Activated naive CD8-positive, alpha-beta T cell treated with anti-CD3 and anti-CD28 coated beads, Interleukin-2, amount 50 U/mL, for 16 hours (primary cell): ENCODE data around the gene ATP5ME.
A peak's percentile ranks its signal among the peaks of the same experiment; 100 is the strongest.
"Not testable (repeated sequence)": the region's sequence is repeated elsewhere in the genome, so short reads cannot be mapped to it uniquely, and the experiment has no call there.

Source experiments
- DNase-seq: peaks from one replicate; pipeline ENCODE4 v3.0.0-alpha.2; 2020; ENCODE audit warnings: low read depth, low spot score

Gene ATP5ME

DNA sequence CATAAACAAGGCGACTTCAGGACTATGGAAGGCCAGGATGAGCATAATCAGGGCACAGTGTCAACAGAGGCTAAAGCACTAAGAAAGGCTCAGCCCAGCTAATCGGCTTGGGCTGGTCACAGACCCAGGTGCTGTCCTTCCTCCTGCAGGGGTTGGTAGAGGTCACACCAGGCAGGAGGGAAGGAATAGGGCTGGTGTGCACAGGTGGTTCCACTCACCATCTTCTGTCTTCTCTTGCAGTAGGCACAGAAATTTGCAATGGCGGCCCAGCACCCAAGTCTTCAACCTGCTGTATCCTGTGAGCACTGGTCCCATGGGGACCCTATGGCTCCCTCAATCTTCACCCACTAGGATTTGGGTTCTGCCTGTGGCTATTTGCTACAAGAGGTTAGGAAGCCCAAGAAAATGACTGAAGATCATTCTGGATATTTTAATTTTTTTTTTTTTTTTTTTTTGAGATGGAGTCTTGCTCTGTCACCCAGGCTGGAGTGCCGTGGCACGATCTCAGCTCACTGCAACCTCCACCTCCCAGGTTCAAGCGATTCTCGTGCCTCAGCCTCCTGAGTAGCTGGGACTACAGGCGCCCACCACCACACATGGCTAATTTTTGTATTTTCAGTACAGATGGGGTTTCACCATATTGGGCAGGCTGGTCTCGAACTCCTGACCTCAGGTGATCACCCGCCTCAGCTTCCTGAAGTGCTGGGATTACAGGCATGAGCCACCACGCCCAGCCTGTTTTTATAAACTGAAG is 4.1 kb downstream of the ATP5ME start:
- DNase-seq = not testable (repeated sequence)

GRCh38 chr4:668219-668618 is 5.9 kb downstream of the ATP5ME start:
- DNase-seq = not testable (repeated sequence)

DNA sequence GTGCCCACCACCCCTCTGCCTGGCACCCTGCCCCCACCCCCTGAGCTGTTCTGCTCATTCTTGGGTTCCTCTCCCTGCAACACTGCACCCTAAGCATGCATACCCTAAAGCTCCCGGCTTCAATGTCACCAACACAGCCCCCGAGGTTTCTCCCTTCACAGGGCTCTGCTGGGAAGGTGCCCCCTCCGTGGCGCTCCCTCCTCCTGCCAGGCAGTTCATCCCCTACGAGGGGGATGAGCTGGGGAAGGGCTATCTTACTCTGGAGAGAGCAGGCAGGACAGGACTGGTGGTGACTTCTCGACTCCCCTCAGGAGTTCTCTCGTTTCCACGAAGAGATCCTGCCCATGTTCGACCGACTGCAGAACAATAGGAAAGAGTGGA is 6.5 kb downstream of the ATP5ME start:
- no peak for DNase-seq

DNA sequence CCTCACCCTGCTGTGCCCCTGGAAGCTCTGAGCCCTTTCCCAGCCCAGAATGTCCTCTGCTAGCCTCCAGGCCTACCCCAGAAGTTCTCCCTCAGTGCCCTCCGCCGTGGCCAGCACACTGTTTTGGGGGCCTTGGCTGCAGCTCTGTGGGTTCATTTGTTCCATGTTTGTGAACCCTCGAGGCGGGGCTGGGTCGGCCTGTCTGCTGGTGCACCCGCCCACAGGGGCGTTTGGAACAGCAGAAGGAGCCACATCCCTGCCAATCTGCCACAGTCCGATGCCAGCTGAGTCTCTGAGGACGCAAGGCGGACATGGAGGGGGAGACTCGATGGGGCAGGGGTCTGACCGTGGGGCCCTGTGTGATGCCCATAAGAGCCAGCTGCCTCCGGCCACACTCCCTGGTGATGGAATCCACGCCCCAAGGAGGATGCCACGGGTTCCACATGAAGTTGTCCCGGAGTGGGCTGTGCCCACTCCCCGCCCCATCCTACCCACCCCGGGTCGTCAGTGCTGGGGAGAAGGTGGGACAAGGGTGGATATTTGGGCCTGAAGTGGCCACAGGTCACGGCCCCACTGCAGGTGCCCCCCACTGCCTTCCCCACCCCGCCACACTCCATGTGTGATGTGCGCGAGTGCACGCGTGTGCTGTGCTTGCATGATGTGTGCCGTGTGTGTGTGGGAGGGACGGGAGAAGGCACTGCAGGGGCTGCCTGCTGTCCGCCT is 7.1 kb downstream of the ATP5ME start:
- no peak for DNase-seq

DNA sequence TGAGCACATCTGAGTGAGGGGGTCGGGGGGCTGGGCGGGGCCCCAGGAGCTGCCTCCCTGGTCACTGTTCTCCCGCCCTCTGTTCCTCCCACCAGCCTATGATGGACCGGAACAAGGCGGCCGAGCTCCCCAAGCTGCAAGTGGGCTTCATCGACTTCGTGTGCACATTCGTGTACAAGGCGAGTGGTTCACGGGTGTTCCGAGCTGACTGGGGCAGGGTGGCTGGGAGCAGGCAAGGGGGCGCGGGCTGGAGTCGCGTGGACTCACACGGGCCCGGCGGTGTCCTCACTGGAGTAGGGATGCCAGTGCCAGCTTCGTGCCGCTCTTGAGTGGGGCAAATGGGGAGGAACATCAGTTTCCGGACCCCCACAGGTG is 7.7 kb downstream of the ATP5ME start:
- DNase-seq = no peak

DNA sequence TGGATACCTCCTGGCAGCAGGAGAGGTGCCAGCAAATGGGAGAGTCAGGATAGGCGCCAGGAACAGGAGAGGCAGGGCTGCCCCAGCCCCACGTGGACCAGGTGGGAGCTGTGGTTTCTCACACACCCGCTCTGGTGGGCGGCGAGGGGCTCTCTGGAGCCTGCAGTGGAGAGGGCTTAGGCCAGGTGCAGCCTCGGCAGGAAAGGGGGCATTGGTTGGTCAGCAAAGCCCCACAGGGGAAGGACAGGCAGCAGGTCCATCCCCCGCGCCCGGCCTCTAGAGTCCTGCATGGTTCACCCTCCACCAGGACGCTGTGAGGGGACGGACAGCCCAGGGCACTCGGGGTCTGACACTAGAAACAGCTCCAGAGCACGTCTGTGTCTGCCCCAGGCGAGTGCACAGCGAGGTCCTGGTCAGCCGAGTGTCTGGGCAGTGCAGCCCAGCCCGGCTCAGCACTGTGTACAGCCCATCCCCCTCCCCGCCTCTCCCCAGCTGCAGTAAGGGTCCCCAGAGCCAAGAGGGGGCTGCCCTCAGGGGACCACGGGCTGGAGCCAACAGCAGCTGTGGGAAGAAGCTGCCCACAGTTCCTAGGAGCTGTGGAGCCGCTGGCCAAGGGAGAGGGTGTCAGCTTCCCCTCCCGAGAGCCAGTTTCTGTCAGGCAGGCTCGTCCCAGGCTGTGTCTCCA is 8.2 kb downstream of the ATP5ME start:
- no peak for DNase-seq

DNA sequence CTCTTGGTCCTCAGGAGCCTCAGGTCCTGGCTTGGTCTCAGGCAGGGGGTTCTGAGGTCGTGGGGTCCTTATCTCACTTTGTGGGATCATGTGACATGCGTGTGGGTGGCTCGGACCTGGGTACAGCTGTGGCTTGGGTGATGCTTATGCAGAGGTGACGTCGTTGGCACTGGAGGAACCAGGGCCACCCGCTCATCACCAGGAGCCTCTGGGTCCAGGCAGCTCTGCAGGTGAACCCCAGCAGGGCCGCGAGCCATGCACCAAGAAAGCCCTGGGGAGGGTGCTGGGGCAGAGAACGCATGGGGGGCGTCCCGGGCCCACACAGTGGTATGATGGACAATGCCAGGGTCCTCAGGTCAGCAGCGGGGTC is 8.7 kb downstream of the ATP5ME start:
- DNase-seq = no peak

- DNase-seq = no peak
These were observed 9.3 kb downstream of the ATP5ME start for GRCh38 chr4:664713-665231.

- DNase-seq = peak; percentile 64
These were observed 10.3 kb downstream of the ATP5ME start for GRCh38 chr4:663438-664428.

DNA sequence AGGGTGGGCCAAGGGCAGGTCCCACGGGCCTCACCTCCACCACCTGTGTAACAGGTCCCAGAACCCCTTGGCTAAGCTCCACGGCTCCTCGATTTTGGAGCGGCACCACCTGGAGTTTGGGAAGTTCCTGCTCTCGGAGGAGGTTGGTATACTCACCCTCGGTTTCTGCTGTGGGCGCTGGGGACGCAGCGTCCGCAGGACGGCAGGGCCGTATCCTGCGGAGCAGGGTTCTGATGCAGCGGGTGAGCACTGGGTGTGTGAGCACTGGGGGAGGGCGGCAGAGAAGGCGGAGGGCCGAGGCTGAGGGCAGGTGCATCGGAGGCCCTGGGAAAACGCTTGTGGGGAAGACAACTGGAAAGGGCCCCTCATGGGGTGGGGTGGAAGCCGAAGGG is 11.0 kb downstream of the ATP5ME start:
- DNase-seq = no peak

GRCh38 chr4:661881-662761 is 12.0 kb downstream of the ATP5ME start:
- DNase-seq = no peak

DNA sequence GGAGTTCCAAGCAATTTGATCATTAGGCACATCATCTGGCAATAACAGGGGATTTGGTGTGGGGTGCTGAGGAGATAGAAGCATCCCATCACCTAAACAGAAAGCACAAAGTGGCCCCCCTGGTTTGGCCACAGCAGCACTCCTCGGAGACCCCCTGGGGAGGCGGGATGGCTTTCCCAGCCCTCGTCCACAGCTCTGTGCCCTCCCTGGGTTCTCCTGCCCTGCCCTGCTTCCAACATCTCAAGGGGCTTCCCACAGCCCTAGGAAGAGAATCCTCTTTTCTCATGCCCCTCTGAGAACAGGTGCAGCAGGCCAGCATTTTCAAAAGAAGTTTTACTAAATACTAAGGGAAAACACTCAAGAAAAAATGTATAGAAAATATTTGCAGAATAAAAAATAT is 12.8 kb downstream of the ATP5ME start:
- DNase-seq = no peak

DNA sequence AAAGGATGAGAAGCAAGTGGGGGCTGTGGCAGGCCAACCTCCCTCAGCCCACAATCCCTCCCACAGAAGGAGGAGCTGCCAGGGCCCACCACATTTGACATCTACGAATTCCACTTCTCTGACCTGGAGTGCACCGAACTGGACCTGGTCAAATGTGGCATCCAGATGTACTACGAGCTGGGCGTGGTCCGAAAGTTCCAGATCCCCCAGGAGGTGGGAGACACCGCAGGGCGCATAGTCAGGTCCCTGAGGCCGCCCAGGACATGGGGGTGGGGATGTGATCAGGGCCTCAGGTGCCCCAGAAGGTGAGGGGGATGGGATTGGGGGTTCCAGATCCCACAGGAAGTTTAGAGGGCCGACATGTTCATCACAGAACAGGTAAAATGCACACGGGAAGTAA is 13.7 kb downstream of the ATP5ME start:
- no peak for DNase-seq

- DNase-seq = no peak
These were observed 14.2 kb downstream of the ATP5ME start for GRCh38 chr4:659851-660250.

DNA sequence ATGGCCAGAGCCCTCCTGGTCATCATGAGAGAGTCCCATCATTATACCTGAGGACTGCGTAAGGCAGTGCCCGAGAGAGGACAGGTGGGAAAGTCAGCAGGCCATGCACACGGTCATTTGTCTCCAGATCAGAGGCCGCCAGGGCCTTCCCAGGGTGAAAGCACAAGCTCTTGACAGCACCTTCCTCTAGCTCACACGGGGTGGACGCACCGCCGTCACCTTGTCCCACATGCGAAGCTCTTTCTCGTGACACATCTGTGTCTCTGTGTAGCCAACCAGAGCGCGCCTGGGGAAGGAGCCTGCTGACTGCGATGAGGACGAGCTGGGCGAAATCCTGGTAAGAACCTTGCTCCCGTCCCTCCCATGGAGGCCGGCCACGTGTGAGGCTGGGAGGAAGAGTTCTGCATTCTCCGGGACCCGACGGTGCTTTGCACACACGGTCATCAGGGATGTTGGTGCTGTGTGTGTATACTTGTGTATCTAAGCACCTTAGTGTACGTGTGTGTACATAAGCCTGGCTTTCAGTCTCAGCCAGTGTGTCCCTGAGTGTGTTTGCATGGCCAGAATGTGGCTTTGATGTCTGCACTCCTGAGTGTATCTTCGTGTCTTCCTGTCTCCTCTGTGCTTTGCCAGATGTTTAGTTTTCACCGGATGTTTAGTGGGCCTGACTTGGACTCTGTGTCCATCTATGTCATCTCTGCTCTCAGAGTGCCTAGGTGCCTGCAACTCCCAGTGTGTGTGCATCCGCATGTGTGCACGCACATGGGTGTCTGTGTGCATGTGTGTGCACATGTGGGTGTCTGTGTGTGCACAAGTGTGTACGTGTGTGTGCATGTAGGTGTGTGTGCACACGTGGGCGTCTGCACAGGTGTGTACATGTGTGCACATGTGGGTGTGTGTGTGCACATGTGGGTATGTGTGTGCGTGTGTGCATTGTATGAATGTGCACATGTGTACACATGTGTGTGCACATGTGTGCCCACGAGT is 15.1 kb downstream of the ATP5ME start:
- no peak for DNase-seq

GRCh38 chr4:657834-658667 is 16.0 kb downstream of the ATP5ME start:
- DNase-seq = no peak

GRCh38 chr4:657338-657833 is 16.7 kb downstream of the ATP5ME start:
- no peak for DNase-seq
